Esophagus muscularis mucosa (tissue), 4 donors: ENCODE measurements around the gene KIR2DL3. TPM values are rescaled to one million over a fixed set of nuclear protein-coding genes. Genes with fewer than 3 reads are reported as not detected.
"Not testable (repeated sequence)": the region's sequence is repeated elsewhere in the genome, so short reads cannot be mapped to it uniquely, and the experiment has no call there.

Experiments
- DNase-seq: peaks from one replicate; pipeline ENCODE4 v3.0.0-alpha.2; 2017; ENCODE audit errors: extremely low spot score
- H3K27ac ChIP-seq, 4 donors: fragments of 200-600 bp; sonication (generic); replicated peaks in 1 of 4; 1 replicate in 3 of 4; 2 replicates in 1 of 4; pipeline ENCODE4 v1.5.1; 2016 to 2019; ENCODE audit warnings: mild to moderate bottlenecking in 1 of 4
- H3K27me3 ChIP-seq, 4 donors: fragments of 200-600 bp; sonication (generic); one replicate each; pipeline versions ENCODE4 v1.5.1 to v1.6.0; 2016 to 2019
- H3K36me3 ChIP-seq, 4 donors: fragments of 200-600 bp; sonication (generic); one replicate each; pipeline ENCODE4 v1.5.1; 2016 to 2019
- H3K4me1 ChIP-seq, 4 donors: fragments of 200-600 bp; sonication (generic); one replicate each; pipeline ENCODE4 v1.5.1; 2016 to 2019
- H3K4me3 ChIP-seq, 4 donors: fragments of 200-600 bp; sonication (generic); 1 replicate in 2 of 4; 2 replicates in 2 of 4; pipeline ENCODE4 v1.5.1; 2016 to 2019; ENCODE audit warnings: mild to moderate bottlenecking in 4 of 4, moderate library complexity in 1 of 4
- H3K9me3 ChIP-seq, 4 donors: fragments of 200-600 bp; sonication (generic); 1 replicate in 3 of 4; 2 replicates in 1 of 4; pipeline ENCODE4 v1.5.1; 2016 to 2019
- EP300 ChIP-seq: sonication (generic); formaldehyde crosslinking; IDR thresholded peaks from one replicate; pipeline ENCODE4 v1.6.1; 2017; ENCODE audit warnings: antibody characterized with exemption
- POLR2A ChIP-seq: fragments of 450-650 bp; IDR thresholded peaks from one replicate; pipeline ENCODE4 v1.6.1; 2017; ENCODE audit warnings: antibody characterized with exemption, moderate library complexity, mild to moderate bottlenecking, low read depth
- POLR2AphosphoS5 ChIP-seq, 2 donors: sonication (generic); formaldehyde crosslinking; IDR thresholded peaks; one replicate each; pipeline ENCODE4 v1.6.1; 2017; ENCODE audit warnings: antibody characterized with exemption in 2 of 2
- WGBS: methylation state at CpG from one replicate; pipeline ENCODE4 v1.1.5; 2018; 5-methylcytosine and 5-hydroxymethylcytosine counted together
- intact Hi-C: fragments of 100-400 bp; cut with DNase I; formaldehyde crosslinking; loops from one replicate; pipeline ENCODE4 v1.15.1; 2023
- total RNA-seq, 4 donors: library from RNA; depleted of rRNA; stranded (reverse); fragments of >200 nt; gene quantifications; one replicate each; pipeline versions ENCODE4 v1.1.0 to v1.2.1, GENCODE V29; 2016
- TF ChIP-seq, protein P1 (sequence below), 3 experiments: fragments of 200-600 bp in 2 of 3; fragments of 450-650 bp in 1 of 3; sonication (generic) in 2 of 3; IDR thresholded peaks; one replicate each; pipeline ENCODE4 v1.5.1; 2017 to 2019; ENCODE audit warnings: antibody characterized with exemption in 3 of 3, mild to moderate bottlenecking in 2 of 3, moderate library complexity in 1 of 3

The KIR2DL3 gene
- total RNA-seq, 4 donors from 2014 or later = not detected

DNA sequence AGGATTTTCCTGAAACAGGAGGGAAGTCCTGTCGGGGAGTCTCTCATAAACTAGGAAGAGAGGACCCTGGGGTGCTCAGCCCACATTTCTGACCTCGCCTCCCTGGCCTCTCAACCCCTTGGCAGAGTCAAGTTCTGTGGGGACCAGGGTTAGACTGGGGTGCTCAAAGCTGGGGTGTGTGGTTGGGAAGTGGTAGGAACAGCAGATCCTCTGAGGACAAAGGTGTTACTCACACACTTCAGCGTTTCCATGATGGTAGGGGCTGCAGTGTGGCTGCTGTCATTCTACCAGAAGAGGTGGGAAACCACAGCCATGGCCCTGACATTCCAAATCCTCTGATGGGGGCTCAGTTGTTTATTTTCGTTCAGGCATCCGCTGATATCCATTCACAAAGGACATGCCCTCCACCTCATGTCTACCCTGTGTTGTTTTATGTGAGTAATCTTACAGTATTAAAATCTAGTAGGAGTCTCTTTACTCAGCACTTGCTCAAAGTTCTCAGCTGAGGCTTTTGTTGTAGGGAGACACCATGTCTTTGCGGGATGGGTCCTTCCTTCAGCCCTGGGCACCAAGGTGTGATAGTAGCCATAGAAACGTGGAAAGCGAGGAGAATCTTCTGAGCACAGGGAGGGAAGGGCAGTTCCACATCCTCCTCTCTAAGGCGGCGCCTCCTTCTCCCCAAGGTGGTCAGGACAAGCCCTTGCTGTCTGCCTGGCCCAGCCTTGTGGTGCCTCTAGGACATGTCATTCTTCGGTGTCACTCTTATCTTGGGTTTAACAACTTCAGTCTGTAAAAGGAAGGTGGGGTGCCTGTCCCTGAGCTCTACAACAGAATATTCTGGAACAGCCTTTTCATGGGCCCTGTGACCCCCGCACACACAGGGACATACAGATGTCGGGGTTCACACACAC, 1.5 kb downstream of the KIR2DL3 start:
- H3K36me3 ChIP-seq = no peaks in the 10 kb centered on the region
- intact Hi-C loops = no loop called here
- 83% methylated on average over 11 of the region's 13 CpGs for WGBS

DNA sequence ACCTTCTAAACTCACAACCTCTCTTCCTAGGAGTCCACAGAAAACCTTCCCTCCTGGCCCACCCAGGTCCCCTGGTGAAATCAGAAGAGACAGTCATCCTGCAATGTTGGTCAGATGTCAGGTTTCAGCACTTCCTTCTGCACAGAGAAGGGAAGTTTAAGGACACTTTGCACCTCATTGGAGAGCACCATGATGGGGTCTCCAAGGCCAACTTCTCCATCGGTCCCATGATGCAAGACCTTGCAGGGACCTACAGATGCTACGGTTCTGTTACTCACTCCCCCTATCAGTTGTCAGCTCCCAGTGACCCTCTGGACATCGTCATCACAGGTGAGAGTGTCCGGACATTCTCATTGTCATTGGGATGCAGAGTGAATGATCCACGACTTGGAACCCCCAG, 3.6 kb downstream of the KIR2DL3 start:
- peak; percentile 12 for DNase-seq
- H3K27ac ChIP-seq, H3K4me1 ChIP-seq, intact Hi-C loops, H3K9me3 ChIP-seq, H3K36me3 ChIP-seq, H3K4me3 ChIP-seq: not testable (repeated sequence)
- peaks cover 0 to 12% (median 0%) of the 10 kb centered on the region in 4 donors for H3K27me3 ChIP-seq
- 77% methylated on average over 5 of the region's 5 CpGs for WGBS

More for the DNA sequence above, 1.5 kb downstream of the KIR2DL3 start:
- Histone ChIP-seq H3K27ac (no peak overlapping the region), H3K9me3 (no peaks in the 10 kb centered on the region), H3K4me1 (no peaks in the 10 kb centered on the region), H3K4me3 (no peak overlapping the region), H3K27me3 (peaks cover 0 to 12% (median 0%) of the 10 kb centered on the region in 4 donors)
- DNase-seq = no peak
- TF ChIP-seq POLR2AphosphoS5 (IDR thresholded peaks at IDR 0.05) (no peak), EP300 (no peak), POLR2A (no peak)
- TF ChIP-seq, protein P1, sequence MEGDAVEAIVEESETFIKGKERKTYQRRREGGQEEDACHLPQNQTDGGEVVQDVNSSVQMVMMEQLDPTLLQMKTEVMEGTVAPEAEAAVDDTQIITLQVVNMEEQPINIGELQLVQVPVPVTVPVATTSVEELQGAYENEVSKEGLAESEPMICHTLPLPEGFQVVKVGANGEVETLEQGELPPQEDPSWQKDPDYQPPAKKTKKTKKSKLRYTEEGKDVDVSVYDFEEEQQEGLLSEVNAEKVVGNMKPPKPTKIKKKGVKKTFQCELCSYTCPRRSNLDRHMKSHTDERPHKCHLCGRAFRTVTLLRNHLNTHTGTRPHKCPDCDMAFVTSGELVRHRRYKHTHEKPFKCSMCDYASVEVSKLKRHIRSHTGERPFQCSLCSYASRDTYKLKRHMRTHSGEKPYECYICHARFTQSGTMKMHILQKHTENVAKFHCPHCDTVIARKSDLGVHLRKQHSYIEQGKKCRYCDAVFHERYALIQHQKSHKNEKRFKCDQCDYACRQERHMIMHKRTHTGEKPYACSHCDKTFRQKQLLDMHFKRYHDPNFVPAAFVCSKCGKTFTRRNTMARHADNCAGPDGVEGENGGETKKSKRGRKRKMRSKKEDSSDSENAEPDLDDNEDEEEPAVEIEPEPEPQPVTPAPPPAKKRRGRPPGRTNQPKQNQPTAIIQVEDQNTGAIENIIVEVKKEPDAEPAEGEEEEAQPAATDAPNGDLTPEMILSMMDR (IDR thresholded peaks at IDR 0.05) = no peak

DNA sequence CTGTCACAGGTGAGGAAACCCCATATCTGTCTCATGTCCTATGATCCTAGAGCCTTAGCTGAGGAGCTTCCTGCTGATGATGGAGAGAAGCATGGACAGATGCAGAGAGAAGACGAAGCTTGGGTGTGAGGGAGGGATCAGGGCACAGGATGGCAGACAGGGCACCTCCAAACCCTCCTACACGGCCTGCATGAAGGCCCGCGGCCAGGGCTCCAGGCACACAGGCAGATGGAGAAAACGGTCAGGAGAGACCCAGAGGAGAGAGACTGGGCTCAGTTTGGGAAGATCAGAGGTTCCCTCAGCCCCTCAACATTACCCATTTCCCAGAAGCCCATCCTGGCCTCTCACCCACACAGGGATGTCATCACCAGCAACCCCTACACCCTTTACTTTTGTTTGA, 5.8 kb downstream of the KIR2DL3 start:
- intact Hi-C loops, H3K4me3 ChIP-seq, DNase-seq, H3K9me3 ChIP-seq, H3K27ac ChIP-seq, H3K36me3 ChIP-seq, H3K4me1 ChIP-seq: not testable (repeated sequence)
- WGBS = 85% methylated on average over 5 of the region's 5 CpGs
- H3K27me3 ChIP-seq = peaks cover 0 to 11% (median 0%) of the 10 kb centered on the region in 4 donors

DNA sequence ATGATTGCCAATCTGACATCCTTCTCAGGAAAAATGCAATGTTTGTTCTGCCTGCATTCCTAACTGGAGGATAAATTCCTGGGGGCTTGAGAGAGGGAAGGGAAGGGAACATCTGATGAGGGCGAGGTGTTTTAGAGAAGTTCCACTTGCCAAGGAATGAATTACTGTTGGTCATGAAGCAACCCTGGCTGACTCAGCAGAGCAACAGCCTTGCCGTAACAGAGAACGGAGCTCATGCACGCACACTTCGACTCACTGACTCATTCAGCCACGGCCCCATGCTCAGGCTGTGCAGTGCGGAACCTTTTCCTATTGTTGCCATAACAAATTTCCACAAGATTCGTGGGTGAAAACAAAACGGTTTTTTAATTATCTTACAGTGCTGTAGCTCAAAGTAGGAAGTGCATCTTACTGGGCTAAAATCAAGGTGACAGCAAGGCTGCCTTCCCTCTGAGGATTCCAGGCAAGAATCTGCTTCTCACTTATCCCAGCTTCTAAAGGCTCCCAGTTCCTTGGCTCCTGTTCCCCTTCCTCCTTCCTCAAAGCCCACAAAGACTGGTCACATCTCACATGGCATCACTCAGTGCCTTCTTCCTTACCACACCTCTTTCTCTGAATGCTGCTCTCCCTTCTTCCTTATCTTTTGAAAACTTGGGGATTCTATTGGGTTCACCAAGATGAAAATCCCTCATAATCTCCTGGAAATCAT, 9.5 kb downstream of the KIR2DL3 start:
- H3K36me3 ChIP-seq, H3K27me3 ChIP-seq, intact Hi-C loops, H3K4me1 ChIP-seq, DNase-seq, H3K9me3 ChIP-seq, H3K27ac ChIP-seq, H3K4me3 ChIP-seq: not testable (repeated sequence)
- 68% methylated on average over 9 of the region's 9 CpGs for WGBS

DNA sequence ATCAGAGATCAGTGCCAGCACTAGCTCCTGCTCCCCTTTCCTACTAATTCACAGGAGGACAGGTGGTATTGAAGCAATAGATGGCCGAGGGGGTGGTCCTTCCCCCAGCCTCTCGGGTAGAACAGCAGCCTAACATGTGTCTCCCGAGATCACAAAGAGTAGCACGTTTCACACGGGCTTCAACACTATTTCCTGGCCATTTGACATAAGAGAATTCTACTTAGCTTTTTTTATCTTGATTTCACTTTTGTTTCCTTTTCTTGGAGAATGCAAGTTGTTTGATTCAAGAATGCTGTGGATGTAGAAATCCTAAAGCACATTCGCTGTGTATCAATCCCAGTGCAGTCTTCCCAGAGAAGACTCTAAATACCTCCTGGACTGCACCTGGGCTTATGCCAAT, 12.0 kb downstream of the KIR2DL3 start:
- intact Hi-C loops, H3K9me3 ChIP-seq, H3K4me3 ChIP-seq, H3K27me3 ChIP-seq, H3K27ac ChIP-seq, H3K36me3 ChIP-seq, DNase-seq, H3K4me1 ChIP-seq: not testable (repeated sequence)
- 50% methylated on average over 6 of the region's 6 CpGs for WGBS

DNA sequence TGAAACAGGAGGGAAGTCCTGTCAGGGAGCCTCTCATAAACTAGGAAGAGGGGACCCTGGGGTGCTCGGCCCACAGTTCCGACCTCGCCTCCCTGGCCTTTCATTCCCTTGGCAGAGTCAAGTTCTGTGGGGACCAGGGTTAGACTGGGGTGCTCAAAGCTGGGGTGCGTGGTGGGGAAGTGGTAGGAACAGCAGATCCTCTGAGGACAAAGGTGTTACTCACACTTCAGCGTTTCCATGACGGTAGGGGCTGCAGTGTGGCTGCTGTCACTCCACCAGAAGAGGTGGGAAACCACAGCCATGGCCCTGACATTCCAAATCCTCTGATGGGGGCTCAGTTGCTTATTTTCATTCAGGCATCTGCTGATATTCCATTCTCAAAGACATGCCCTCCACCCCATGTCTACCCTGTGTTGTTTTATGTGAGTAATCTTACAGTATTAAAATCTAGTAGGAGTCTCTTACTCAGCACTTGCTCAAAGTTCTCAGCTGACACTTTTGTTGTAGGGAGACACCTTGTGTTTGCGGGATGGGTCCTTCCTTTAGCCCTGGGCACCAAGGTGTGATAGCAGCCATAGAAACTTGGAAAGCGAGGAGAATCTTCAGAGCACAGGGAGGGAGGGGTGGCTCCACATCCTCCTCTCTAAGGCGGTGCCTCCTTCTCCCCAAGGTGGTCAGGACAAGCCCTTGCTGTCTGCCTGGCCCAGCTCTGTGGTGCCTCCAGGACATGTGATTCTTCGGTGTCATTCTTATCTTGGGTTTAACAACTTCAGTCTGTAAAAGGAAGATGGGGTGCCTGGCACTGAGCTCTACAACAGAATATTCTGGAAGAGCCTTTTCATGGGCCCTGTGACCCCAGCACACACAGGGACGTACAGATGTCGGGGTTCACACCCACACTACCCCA, 18.1 kb downstream of the KIR2DL3 start:
- H3K27me3 ChIP-seq, DNase-seq, intact Hi-C loops, H3K4me1 ChIP-seq, H3K4me3 ChIP-seq, H3K27ac ChIP-seq, H3K9me3 ChIP-seq, H3K36me3 ChIP-seq: not testable (repeated sequence)
- 79% methylated on average over 8 of the region's 12 CpGs for WGBS

DNA sequence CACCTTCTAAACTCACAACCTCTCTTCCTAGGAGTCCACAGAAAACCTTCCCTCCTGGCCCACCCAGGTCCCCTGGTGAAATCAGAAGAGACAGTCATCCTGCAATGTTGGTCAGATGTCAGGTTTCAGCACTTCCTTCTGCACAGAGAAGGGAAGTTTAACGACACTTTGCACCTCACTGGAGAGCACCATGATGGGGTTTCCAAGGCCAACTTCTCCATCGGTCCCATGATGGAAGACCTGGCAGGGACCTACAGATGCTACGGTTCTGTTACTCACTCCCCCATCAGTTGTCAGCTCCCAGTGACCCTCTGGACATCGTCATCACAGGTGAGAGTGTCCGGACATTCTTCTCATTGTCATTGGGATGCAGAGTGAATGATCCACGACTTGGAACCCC, 20.3 kb downstream of the KIR2DL3 start:
- 56% methylated on average over 6 of the region's 6 CpGs for whole genome bisulfite sequencing
- H3K4me1 ChIP-seq, H3K27me3 ChIP-seq, H3K4me3 ChIP-seq, H3K36me3 ChIP-seq, H3K27ac ChIP-seq, DNase-seq, H3K9me3 ChIP-seq, intact Hi-C loops: not testable (repeated sequence)

DNA sequence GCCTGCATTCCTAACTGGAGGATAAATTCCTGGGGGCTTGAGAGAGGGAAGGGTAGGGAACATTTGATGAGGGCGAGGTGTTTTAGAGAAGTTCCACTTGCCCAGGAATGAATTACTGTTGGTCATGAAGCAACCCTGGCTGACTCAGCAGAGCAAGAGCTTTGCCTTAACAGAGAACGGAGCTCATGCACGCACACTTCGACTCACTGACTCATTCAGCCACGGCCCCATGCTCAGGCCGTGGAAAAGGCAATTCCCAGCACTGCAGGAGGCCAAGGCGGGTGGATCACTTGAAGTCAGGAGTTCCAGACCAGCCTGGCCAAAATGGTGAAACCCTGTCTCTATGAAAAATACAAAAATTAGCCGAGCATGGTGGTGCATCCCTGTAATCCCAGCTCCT, 25.9 kb downstream of the KIR2DL3 start:
- H3K27me3 ChIP-seq, H3K9me3 ChIP-seq, DNase-seq, intact Hi-C loops, H3K4me1 ChIP-seq, H3K4me3 ChIP-seq, H3K36me3 ChIP-seq, H3K27ac ChIP-seq: not testable (repeated sequence)
- 66% methylated on average over 8 of the region's 8 CpGs for WGBS

DNA sequence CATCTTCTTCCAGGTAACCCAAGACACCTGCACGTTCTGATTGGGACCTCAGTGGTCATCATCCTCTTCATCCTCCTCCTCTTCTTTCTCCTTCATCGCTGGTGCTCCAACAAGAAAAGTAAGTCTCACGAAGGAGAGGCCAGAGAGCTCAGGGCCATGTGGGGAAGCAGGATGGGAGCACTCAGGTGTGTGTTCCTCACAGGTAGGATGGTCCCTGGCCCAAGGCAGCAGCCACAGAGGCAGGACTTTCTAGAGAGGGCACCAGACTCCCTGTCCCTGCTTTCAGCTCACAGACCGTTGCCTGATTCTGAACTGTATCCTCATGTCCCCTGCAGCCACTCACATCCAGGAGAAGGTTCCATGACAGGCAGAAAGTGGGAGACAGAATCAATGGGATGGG, 28.2 kb downstream of the KIR2DL3 start:
- 72% methylated on average over 3 of the region's 4 CpGs for WGBS
- H3K27ac ChIP-seq, intact Hi-C loops, H3K4me1 ChIP-seq, H3K36me3 ChIP-seq, DNase-seq, H3K9me3 ChIP-seq, H3K4me3 ChIP-seq, H3K27me3 ChIP-seq: not testable (repeated sequence)

DNA sequence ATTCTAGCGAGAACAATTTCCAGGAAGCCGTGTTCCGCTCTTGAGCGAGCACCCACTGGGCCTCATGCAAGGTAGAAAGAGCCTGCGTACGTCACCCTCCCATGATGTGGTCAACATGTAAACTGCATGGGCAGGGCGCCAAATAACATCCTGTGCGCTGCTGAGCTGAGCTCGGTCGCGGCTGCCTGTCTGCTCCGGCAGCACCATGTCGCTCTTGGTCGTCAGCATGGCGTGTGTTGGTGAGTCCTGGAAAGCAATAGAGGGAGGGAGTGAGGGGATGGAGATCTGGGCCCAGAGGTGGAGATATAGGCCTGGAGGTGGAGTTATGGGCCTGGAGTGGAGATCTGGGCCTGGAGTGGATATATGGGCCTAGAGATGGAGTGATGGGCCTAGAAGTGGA, 31.3 kb downstream of the KIR2DL3 start, which contains the start of gene KIR2DL1:
KIR2DL1 (plus strand) TSS at position 148 of the 400 bp plus-strand sequence; CDS start at position 206, 58 bp downstream.
- H3K27ac ChIP-seq, H3K36me3 ChIP-seq, H3K27me3 ChIP-seq, intact Hi-C loops, DNase-seq, H3K9me3 ChIP-seq, H3K4me1 ChIP-seq, H3K4me3 ChIP-seq: not testable (repeated sequence)
- 94% methylated on average over 15 of the region's 15 CpGs for WGBS
